RPMI7951 (cell line): ENCODE measurements around the gene PSMB4. TPM values are rescaled to one million over a fixed set of nuclear protein-coding genes. Genes with fewer than 3 reads are reported as not detected.
"Not testable (repeated sequence)": the region's sequence is repeated elsewhere in the genome, so short reads cannot be mapped to it uniquely, and the experiment has no call there.

ENCODE experiments used
- DNase-seq: peaks from one replicate; pipeline ENCODE4 v3.0.0-alpha.2; 2012; ENCODE audit warnings: low read depth
- total RNA-seq: library from RNA; depleted of rRNA; stranded (reverse); fragments of >200 nt; shearing (Covaris generic); gene quantifications from 2 replicates; pipeline ENCODE4 v1.2.3, GENCODE V29; 2014; rRNA removed

The PSMB4 gene
- total RNA-seq, 1 experiment from 2014 or later, result 469 TPM

- DNase-seq, result not testable (repeated sequence)
These were observed 38.0 kb downstream of the PSMB4 start for GRCh38 chr1:151437396-151437795.

GRCh38 chr1:151443846-151444782 is 44.7 kb downstream of the PSMB4 start:
- DNase-seq, result peak; percentile 86

- no peak for DNase-seq
These were observed 45.4 kb downstream of the PSMB4 start for GRCh38 chr1:151444783-151445177.

- DNase-seq, result no peak
These were observed 48.3 kb downstream of the PSMB4 start for GRCh38 chr1:151447696-151448095.

Other genes starting within 250 kb of the PSMB4 start
- not detected in 2 replicates for gene TNFAIP8L2, start 242.9 kb upstream of the PSMB4 start, total RNA-seq
- gene LYSMD1, start 233.7 kb upstream of the PSMB4 start, total RNA-seq, result 7.4 and 8.2 TPM in 2 replicates
- gene SCNM1, start 233.4 kb upstream of the PSMB4 start, total RNA-seq, result 47.4 and 58.5 TPM in 2 replicates
- 0.36 TPM in 1 of 2 replicates, not detected in the other for gene TMOD4, start 223.6 kb upstream of the PSMB4 start, total RNA-seq
- 54.0 and 63.8 TPM in 2 replicates for gene VPS72, start 209.4 kb upstream of the PSMB4 start, total RNA-seq
- 27.4 and 39.5 TPM in 2 replicates for gene PIP5K1A, start 201.0 kb upstream of the PSMB4 start, total RNA-seq
- gene PSMD4, start 144.8 kb upstream of the PSMB4 start, total RNA-seq, result 186 and 201 TPM in 2 replicates
- gene ZNF687, start 117.3 kb upstream of the PSMB4 start, total RNA-seq, result 6.7 and 10.9 TPM in 2 replicates
- gene PI4KB, start 72.2 kb upstream of the PSMB4 start, total RNA-seq, result 26.4 and 28.4 TPM in 2 replicates
- 43.6 and 52.0 TPM in 2 replicates for gene RFX5, start 52.3 kb upstream of the PSMB4 start, total RNA-seq
- gene SELENBP1, start 26.9 kb upstream of the PSMB4 start, total RNA-seq, result 5.1 and 5.2 TPM in 2 replicates
- gene POGZ, start 59.9 kb downstream of the PSMB4 start, total RNA-seq, result 9.5 and 13.5 TPM in 2 replicates
- gene CGN, start 111.8 kb downstream of the PSMB4 start, total RNA-seq, result under 0.01 and 0.10 TPM in 2 replicates
- 2.3 and 3.8 TPM in 2 replicates for gene TUFT1, start 140.7 kb downstream of the PSMB4 start, total RNA-seq
- 15.4 and 19.6 TPM in 2 replicates for gene SNX27, start 212.5 kb downstream of the PSMB4 start, total RNA-seq